ENCODE measurements around the gene LIMS2.

GRCh38 chr2:127634066-127634617 lies 41.2 kb downstream of the LIMS2 start:
- TF ChIP-seq CTCF (conservative IDR thresholded peaks at IDR 0.05; ENCODE audit: low read depth in 2 of 2) = no peak
- no peak for TF ChIP-seq POLR2AphosphoS5 (IDR thresholded peaks at IDR 0.05; ENCODE audit: low read depth)
- TF ChIP-seq EZH2 (IDR thresholded peaks at IDR 0.05; ENCODE audit: low read depth, unreplicated experiment) = no peak
- TF ChIP-seq ZNF331 (CRISPR knock-in tag; IDR thresholded peaks at IDR 0.05; ENCODE audit: low read depth) = no peak
- no peak for TF ChIP-seq REST (IDR thresholded peaks at IDR 0.05; ENCODE audit: unreplicated experiment)
- no peak for TF ChIP-seq NANOG (IDR thresholded peaks at IDR 0.05; ENCODE audit: borderline replicate concordance)
- TF ChIP-seq ETS1 (IDR thresholded peaks at IDR 0.05) = no peak
- TF ChIP-seq EZH2phosphoT487 (IDR thresholded peaks at IDR 0.05; ENCODE audit: unreplicated experiment) = no peak
- no peak for TF ChIP-seq CREB1 (CRISPR knock-in tag; IDR thresholded peaks at IDR 0.05; ENCODE audit: low read depth)
- TF ChIP-seq STAT1 (IDR thresholded peaks at IDR 0.05; ENCODE audit: unreplicated experiment) = no peak
- TF ChIP-seq JUNB (IDR thresholded peaks at IDR 0.05; ENCODE audit: unreplicated experiment) = no peak
